ENCODE measurements around the gene CCDC3.

DNA sequence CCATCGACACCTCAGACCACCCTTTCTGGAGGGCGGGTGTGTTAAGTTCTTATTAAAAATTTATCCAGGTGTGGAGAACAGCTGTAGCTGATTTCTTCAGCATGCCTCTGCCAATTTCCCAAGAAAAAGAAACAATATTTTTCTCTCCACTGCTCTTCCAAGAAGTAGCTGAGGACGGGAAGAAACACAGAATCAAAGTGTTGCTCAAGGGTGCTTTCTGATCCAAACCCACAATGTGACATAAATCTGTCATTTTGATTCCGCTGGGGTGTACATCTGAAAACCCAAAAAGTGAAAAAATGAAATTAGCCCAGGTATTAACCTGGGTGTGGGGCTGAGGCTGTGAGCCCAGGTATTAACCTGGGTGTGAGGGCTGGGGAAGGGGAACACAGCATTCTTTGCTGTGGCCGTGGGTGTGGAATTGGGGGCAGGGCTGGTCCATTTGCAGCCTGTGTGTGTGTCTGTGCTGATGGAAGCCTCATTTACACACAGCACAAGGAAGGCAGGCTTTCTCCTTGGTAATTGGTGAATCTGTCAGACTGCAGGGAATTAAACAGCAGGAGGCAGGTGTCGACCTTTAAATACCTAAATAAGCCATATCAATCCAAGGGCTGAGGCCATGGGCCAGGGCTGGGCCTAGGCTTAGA, 48.4 kb upstream of the CCDC3 start:
- TF ChIP-seq, protein P1, sequence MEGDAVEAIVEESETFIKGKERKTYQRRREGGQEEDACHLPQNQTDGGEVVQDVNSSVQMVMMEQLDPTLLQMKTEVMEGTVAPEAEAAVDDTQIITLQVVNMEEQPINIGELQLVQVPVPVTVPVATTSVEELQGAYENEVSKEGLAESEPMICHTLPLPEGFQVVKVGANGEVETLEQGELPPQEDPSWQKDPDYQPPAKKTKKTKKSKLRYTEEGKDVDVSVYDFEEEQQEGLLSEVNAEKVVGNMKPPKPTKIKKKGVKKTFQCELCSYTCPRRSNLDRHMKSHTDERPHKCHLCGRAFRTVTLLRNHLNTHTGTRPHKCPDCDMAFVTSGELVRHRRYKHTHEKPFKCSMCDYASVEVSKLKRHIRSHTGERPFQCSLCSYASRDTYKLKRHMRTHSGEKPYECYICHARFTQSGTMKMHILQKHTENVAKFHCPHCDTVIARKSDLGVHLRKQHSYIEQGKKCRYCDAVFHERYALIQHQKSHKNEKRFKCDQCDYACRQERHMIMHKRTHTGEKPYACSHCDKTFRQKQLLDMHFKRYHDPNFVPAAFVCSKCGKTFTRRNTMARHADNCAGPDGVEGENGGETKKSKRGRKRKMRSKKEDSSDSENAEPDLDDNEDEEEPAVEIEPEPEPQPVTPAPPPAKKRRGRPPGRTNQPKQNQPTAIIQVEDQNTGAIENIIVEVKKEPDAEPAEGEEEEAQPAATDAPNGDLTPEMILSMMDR (IDR thresholded peaks at IDR 0.05): no peak
- no peak for TF ChIP-seq POLR2A (IDR thresholded peaks at IDR 0.05)
